Inferior parietal cortex (tissue), 1 donor: ENCODE data around the gene SNCAIP.
A peak's percentile ranks its signal among the peaks of the same experiment; 100 is the strongest.

Experiments used
- DNase-seq: peaks from one replicate; pipeline ENCODE4 v3.0.0-alpha.2; 2016; ENCODE audit errors: extremely low spot score

Gene SNCAIP

DNA sequence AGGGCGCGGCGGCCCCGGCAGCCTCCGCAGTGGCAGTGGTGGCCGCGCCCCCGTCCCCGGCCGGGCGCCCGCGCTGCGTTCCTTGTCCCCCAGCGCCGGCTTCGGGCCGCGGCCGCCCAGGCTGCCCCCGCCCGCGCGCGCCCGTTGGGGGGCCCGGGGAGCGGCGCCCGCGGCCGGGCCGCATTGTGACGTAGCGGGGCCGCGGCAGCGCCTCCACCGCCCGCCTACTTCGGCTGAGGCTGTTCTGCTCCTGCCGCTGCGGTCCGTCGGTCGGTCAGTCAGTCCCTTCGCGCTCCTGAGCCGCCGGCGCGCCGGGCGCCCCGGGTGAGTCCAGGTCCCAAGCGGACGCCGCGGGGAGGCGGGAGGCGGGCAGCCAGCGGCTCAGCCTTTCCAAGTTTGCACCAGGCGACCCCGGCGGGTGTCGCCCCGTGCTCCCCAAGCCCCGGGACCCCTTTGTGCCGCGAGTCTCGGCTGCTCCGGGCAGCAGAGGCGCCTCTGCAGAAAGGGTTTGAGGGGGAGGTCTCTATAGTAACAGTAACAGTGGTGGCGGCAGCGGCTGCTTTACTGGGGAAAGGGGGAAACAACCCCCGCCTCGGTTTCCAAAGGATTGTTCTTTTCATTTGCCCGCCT lies at the start of gene SNCAIP:
Gene SNCAIP, plus strand, starts transcription at position 277 of the 630 bp plus-strand sequence. CDS start 78,898 bp downstream, outside the sequence.
- DNase-seq = no peak

DNA sequence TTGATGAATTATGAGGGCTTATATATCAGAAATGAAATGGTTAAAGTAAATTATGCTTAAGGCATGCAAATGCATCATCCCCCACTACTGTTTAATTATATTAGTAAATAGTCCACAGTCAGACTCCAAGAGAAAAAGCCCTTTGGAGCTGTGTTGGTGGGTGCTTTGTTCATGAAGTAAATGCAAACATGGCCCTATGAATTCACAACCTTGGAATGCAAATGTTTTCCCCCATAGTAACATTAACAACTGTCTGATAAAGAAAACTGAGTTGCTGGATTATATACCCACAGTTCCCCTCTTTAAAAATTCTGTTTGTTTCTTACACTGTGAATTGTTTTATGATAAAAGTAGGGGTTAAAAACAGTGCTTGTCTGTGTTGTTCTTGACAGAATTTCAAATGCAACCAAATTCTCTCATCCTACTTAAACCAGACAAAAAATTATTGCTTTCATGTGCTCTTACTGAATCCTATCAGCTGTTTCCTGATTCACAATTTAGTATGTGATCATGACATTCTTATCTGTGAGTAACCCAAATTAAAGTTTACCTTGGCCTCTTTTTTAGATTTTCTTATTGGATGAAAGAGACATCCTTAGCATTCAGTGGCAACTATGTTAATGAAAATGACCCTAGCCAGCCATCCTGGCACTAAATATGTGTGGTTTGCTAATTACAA lies 48.5 kb upstream of the SNCAIP start:
- DNase-seq = no peak

DNA sequence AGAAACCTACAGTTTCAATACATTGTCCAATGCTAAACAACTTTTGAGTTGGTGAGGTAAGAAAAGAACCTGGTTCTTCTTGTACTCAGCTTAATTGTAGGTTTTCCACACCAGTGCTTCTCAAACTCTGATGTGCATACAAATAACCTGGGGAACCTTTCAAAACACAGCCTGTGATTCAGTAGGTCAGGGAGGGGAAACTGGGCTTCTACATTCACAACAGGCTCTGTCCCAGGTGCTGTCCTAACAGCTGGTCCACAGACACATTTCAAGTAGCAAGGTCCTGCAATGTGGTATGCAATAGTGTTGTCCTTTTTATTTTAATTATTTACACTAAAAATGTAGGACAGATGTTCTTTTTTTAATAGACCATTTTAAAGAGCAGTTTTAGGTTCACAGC lies 47.4 kb upstream of the SNCAIP start:
- no peak for DNase-seq

DNA sequence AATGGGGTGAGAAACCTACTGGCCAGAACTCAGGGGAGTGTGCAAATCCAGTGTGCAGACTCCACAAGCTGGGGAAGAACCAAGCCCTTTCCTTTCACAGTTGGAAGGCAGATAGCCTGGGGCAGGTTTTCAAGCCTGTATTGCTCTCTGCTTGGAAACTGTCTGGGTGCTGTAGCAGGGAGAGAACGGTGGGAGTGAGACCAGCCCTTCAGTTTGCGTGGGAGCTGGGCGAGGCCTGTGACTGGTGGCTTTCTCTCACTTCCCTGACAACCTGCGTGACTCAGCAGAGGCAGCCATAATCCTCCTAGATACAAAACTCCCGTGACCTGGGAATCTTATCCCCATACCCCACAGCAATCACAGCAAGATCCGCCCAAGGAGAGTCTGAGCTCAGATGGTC lies 44.9 kb upstream of the SNCAIP start:
- no peak for DNase-seq

DNA sequence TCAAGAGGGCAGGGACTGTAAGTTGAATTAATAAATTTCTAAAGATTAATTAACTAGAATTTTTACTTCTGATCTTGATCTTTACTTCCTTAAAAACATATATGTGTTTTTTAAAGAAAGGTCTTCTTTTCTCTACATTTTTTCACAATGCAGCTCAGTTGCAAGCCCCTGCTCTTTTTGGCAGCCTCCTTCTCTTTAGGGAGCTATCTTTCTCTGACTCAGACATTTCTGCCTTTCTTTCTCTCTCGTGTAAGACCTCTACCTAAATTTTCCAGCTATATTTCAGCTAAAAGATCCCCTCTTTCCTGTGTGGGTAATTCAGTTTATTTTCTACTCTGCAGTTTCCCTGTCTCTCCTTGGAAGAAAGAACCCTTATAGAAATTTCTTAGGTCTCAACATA lies 38.3 kb upstream of the SNCAIP start:
- DNase-seq = no peak

DNA sequence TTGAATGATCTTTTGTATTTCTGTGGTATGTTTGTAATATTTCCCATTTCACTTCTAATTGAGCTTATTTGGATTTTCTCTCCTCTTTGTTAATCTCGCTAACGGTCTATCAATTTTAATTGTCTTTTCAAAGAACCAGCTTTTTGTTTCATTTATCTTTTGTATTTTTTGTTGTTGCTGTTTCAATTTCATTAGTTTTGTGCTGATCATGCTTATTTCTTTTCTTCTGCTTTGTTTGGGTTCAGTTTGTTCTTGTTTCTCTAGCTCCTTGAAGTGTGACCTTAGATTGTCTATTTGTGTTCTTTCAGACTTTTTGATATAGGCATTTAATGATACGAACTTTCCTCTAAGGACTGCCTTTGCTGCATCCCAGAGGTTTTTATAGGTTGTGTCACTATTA lies 28.4 kb upstream of the SNCAIP start:
- DNase-seq = no peak

DNA sequence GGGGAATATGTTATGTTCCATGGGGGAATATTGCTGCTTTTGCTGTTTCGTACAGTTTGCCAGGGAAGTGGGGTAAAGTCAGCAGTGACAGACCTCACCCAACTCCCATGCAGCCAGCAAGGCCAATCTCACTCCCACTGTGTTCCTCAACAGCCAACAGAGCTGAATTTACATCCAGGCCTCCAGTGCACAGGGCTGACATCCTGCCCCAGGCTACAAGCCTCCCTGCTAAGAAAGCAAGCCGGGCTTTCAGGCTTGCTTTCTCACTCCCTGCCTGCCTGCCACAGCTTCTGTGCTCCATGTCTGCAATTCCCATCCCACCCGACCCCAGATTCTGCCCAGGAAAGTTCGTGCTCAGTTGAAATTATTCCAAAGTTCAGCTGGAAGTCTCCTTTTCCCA lies 25.5 kb upstream of the SNCAIP start:
- DNase-seq = no peak

DNA sequence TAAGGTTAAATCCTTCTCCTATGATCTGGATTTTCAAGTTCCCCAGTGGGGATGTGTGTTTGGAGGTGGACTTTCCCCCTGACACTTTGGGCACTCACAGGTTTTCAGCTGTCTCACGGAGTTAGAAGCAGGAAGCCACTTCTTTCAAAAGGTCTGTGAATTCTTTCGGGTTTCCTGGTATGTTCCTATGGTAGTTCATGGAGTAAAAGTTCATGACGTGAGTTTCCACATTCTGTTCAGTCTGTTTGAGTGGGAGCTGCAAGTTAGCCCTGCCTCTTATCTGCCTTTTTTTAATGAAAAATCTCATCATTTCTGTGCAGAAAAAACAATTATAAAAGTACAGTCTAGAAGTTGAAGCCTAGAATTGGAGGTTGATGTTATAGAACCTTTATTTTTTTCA lies 24.9 kb upstream of the SNCAIP start:
- DNase-seq = no peak

DNA sequence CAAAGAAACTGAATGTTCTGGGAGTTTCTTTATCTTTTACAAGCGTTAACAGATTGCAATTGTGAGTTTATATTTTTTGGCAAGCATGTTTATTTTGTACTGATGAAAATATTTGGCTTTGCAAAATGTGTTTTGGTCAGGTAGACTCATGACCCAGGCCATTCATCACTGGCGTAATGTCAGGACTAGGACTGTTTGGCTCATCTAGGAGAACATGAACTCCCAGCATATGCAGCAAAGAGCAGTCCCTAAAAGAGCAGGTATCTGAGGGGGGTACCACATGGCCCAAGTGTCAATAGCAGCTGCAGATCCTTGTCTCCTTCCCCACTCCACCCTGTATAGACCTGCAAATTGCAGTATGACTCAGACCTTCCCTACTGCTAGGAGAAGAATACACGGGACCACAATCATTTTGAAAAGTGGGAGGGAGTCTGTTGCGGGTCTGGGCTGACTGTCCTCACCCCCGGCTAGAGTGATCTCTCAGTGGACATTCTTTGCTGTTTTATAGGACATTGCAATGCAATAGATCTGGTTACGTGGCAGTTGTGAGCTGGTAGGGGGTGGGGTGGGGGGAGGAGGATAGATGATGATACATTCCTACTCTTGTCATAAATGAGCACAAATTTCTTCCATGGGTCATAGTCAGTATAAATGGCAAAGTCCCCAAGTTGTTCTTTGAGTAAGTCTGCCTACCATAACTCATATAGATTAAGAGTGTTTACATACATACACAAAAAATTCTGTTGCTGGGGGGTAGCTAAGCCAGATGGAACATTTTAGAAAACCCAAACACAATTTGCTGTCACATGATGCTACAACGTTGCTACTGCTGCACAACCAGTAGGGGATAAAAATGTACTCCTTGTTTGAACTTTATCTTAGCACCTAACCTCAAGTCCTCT lies 20.8 kb upstream of the SNCAIP start:
- DNase-seq = no peak

DNA sequence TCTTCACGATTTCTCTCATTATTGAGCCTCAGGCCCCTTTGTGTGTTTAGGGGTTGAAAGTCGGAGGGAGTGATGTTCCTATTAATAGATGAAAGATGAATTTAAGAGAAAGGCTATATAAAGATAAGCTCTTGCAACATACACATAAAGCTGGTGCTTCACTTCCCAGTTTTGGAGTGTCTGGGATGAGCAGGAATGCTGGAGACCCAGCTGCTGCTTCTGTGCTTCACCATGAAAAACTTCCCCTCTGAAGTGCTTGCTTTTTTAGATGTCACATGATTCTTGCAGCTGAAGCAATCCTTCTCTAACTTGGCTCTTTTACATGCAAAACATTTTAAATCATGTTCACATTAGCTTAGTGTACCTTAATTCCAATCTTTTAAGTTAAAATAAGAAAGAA lies 19.7 kb upstream of the SNCAIP start:
- DNase-seq = no peak

DNA sequence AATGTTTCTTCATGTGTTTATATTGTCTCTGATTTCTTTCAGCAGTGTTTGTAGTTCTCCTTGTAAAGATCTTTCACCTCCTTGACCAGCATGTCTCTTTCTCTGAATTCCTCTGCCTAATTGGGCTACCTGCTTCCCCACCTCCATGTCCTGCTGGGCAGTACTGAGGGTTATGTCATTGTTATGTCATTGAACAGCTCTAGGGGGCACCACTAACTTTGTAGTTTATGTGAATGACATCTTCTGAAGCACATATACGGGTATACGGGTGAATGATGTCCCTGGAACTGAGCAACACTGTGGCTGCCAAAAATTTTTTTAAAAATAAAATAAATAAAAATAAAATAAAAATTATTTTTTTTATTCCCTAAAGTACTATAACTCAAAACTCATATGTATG lies 16.9 kb upstream of the SNCAIP start:
- no peak for DNase-seq

DNA sequence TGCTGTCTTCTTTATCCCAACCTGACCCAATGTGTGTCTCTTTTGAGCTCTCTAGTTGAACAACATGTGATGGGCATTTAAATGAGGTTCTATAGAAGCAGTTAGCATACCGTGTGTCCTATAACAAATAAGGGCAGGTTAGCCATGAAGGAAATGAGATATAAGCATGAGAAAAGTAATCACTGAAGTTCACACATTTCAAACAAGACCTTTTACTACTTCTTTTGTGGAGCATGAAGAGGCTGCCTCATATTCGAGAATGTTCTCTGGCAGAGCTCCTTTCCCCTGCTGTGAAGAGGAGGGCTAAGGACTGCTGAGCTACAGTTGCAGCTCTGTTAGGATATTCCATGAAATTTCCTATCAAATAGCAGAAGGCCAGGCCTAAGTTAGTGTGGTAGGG lies 15.2 kb upstream of the SNCAIP start:
- DNase-seq = no peak

DNA sequence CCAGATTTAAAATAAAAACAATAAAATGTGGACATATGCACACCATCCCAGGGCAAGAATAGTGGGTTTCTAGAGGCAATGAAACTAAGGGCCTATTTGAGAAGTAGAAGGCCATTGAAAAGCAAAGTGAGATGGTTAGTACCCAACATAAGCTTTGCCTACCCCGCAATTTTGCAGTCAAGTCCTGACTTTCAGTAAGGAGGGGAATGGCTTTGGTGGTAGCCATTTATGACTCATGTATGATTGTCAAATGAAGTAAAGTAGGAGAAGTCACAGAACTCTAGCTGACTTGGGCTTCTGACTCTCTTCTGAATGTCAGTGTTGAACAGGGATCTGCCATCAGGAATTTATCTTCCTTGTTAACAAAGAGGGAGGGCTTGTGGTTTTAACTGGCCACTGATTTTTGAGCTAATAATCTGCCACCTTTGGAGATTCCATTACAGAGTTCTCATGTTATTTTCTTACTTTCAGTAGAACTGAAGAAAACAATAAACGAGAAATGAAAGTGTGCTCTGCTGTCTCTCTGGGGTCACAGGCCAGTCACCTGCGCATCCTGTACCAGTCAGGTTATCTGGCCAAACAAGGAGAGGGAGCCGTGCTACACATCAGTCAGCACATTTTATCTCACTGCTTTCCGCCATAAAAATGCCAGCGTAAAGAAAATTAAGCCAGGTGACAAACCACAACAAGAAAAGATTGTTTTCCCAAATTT lies 14.3 kb upstream of the SNCAIP start:
- no peak for DNase-seq

DNA sequence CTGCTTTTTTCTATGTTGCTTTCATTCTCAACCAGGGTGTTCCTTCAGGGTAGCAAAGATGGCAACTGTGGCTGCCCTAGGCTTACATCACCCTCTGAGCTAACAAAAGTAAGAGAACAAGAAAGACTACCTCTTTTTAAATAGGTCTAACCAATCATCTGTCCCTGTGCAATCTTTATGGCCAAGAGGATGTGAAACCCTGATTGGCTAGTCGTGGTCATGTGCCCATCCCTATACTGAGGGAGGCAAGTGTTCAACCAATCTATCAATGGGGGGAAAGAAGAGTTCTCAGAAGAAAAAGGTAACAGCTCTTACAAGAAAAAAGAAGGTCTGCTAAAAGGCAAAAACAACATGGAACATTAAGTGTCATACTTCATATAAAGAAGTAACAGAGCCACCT lies 11.7 kb upstream of the SNCAIP start:
- no peak for DNase-seq

DNA sequence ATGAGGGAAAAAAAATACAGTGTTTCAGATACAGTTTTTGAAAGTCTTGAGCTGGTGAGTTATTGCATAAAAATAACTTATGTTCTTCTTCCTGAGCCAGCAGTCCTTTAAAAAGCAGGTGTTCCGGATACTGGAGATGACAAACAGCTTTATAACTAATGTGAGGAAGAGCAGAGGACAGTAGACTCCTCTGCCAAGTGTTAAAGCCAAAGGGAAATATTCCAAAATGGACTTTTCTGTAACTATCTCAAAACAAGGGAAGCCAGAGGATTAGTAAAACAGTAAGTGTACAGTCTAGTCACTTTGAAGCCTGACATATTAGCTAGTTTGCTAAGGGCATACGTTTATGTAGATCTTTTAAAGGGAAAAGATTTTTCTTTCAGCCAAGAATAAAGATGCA lies 11.0 kb upstream of the SNCAIP start:
- DNase-seq = no peak

DNA sequence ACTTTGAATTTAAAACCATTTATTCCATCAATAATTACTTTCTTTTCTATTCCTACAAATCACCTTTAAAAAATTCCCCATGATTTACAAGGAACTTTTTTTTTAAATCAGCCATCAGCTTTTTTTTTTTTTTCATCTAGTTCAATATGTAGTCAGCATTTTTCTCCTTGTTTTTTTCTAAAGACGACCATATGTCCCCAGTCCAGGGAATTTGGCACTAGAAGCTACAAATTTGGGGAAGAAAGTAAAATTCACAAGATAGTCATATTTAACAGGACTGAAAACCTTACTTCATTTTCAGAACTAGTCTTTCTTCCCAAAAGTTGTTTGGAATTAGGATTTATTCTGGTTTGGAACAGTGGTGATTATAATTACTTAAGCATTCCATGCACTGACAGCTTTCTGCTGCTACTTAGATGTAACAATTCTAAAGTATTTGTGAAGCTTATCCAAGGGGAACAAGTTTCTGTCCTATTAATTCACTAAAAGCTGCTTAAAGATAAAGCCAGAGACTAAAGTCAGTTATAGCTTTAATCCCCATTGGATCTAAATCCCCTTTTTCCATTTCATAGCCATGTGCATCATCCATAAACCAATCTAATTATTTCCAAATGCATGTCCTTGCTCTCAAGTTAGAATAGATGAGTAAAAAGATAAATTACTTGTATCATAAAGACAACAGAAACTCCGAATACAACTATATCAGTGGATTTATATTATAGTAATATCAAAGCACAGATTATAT lies 7.4 kb upstream of the SNCAIP start:
- DNase-seq = no peak

DNA sequence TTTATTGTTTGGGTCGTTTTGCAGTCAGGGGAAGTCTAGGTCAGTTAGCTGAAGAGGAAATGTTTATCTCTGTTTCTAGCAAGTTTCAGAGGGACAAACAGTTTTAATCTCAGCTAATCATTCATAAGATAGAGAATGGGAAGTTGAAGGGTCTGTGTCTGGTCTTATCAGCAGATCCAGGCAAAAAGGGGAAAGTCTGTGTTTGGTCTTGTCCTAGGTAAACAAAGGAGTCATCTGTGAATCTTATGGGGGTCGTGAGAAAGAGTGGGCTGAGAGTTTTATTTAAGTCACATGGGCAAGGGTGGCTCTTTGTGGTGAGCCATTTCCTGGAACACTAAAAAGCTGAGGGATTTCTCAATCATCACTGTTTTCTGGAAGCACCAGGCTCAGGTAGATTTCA lies 5.6 kb upstream of the SNCAIP start:
- DNase-seq = no peak

DNA sequence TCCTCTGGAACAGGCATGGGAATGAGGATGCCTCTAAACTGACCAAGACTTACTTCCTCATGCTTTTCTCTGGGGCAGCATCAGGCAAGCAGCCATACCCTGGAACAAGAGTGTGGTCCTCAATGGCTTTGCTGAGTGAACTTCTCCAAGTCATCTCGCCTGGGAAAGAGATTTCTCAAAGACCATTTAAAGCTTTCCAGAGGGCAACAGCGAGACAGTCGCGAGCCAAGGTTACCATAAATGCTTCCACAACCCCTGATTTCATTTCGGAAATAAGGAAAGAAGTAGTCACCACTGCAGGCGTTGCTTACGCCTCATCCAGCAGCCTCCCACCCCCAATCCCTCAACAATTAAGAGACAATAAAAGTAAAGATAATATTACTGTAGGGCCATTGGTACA lies 1.1 kb upstream of the SNCAIP start:
- no peak for DNase-seq

DNA sequence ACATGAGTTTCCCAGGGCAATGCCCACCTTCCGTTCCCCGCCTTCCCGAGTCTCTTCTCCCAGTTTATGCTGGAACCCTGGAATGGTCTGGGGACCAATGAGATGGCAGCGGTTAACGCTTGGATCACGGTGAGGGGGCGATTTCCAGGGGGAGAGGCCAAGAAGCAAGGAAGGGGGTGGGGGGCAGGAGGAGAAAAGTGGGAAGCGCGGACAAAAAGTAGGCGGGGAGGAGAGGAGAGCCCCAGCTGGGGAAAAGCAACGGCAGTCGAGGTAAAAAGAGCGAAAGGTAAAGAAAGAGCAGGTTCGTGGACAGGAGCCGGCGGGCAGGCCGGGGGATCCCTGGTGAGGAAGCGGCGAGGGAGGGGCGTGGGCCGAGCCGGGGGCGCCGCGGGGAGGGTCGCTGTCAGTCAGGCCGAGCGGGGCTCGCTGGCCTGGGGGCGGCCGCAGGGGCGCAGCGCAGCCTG lies 508 bp upstream of the SNCAIP start:
- DNase-seq = no peak

DNA sequence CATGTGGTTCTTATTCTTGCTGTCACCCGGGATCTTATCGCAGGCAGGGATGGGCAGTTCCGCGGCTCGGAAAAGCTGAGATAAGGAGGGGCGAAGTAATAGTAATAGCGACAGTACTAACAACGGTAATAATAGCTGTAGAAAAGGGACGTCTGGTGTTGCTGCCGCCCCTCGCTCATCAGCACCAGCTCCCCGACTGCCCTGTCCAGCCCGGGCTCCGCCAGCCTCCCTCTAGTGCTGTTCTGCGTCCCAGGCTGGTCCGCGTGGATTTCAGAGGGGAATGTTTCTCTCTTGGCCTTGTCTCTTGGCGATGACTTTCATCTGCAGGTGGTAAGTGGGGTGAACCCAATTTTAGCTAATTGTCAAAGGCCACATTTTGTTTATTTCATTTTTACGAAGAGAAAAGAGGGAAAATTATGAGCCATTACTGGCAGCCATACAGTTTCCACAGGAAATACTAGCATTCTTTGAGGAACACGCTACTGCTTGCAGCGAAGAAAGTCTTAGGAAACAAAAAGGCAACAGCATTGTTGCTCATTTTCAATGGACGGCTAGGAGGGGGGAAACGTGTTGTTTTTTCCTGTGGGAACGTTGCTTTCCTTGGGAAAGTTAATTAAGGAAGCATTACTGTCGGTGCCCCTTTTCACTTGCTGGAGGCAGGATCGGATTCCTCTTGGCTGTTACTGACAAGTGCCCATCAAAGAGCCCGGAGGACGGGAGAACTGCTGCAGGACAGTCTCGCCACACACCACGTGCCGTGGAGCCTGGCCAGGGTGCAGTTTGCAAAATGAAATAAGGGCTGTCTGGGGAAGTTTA lies 762 bp downstream of the SNCAIP start:
- DNase-seq = peak; percentile 29
